ENCODE measurements around the gene KCNT1. TPM values are rescaled to one million over a fixed set of nuclear protein-coding genes. Genes with fewer than 3 reads are reported as not detected.

The KCNT1 gene
- total RNA-seq, 1 experiment from 2014 or later: 0.68 TPM

DNA sequence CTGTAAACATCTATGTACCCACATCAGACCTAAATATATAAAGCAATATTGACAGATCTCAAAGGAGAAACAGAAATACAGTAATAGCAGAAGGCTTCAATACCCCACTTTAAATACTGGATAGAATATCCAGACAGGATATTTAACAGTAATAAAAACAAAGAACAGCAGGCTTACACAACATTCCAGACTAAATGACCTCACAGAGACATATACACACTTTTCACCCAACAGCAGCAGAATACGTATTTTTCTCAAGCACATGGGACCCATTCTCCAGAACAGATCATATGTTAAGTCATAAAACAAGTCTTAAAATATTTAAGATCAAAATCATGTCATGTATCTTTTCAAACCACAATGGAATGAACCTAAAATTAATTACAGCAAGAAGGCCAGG, 128.5 kb downstream of the KCNT1 start:
- Histone ChIP-seq H2BK20ac (ENCODE audit: low read depth, low read length, poor library complexity, severe bottlenecking) (no peak overlapping the region), H3K18ac (ENCODE audit: insufficient read length, low read depth, low read length) (no peak overlapping the region), H3K27ac (ENCODE audit: insufficient read length, low read depth, low read length) (no peak overlapping the region), H2BK120ac (ENCODE audit: low read depth, low read length, poor library complexity, severe bottlenecking) (no peak overlapping the region), H3K27me3 (ENCODE audit: insufficient read depth, low read length) (no peaks in the 10 kb centered on the region), H2BK15ac (ENCODE audit: low read depth, low read length) (no peak overlapping the region), H3K14ac (ENCODE audit: insufficient read depth, low read length) (no peak overlapping the region), H4K8ac (replicated peaks; ENCODE audit: insufficient read length, low read depth, low read length) (no peak overlapping the region), H2AFZ (ENCODE audit: low read length) (no peak overlapping the region), H3K79me2 (ENCODE audit: insufficient read depth, low read length) (peaks cover 2% of the 10 kb centered on the region; the same call in 1 of the 2 replicates), H4K91ac (ENCODE audit: insufficient read length, low read depth, low read length) (no peak overlapping the region), H3K56ac (ENCODE audit: insufficient read length, low read depth, low read length) (no peak overlapping the region), H2BK12ac (ENCODE audit: insufficient read length, low read depth, low read length) (no peak overlapping the region), H3K4ac (ENCODE audit: low read depth, low read length) (no peak overlapping the region), H2BK5ac (ENCODE audit: insufficient read length, low read length) (no peak overlapping the region), H4K20me1 (ENCODE audit: control insufficient read depth, insufficient read depth, insufficient read length) (peaks cover 2% of the 10 kb centered on the region), H3K4me2 (ENCODE audit: insufficient read depth, insufficient read length, low read length) (no peak overlapping the region), H3K9ac (ENCODE audit: extremely low read depth, insufficient read length, low read length) (no peak overlapping the region), H3K9me3 (ENCODE audit: control insufficient read depth, low read depth, low read length) (no peaks in the 10 kb centered on the region), H2AK5ac (ENCODE audit: insufficient read length, low read length) (no peak overlapping the region), H3T11ph (ENCODE audit: low read length) (no peak overlapping the region), H3K79me1 (ENCODE audit: insufficient read depth, low read depth, low read length, poor library complexity, severe bottlenecking) (no peaks in the 10 kb centered on the region), H3K23me2 (ENCODE audit: insufficient read length, low read depth, low read length, poor library complexity, severe bottlenecking) (no peaks in the 10 kb centered on the region), H4K5ac (ENCODE audit: insufficient read length, low read depth, low read length) (no peak overlapping the region), H3K23ac (ENCODE audit: insufficient read length, low read depth, low read length) (no peak overlapping the region), H3K4me1 (ENCODE audit: insufficient read depth, low read length) (no peaks in the 10 kb centered on the region)
- Mint-ChIP-seq H3K27ac (peak overlapping the region in 1 of 3 experiments; percentile 48; a peak in 2 of 7 replicates), H3K27me3 (ENCODE audit: low read depth) (no peaks in the 10 kb centered on the region), H3K4me3 (no peak overlapping the region), H3K36me3 (ENCODE audit: insufficient read depth in 1 of 3, low read depth in 3 of 3) (peaks cover 12 to 26% (median 20%) of the 10 kb centered on the region in 3 experiments; a peak in 6 of 7 replicates), H3K9me3 (no peaks in the 10 kb centered on the region), H3K4me1 (peaks cover 6% of the 10 kb centered on the region in 2 experiments)
- WGBS (ENCODE audit: extremely low coverage, insufficient read length, low lambda C conversion rate): no CpG with 5 or more reads among the region's 1 CpG
- TF ChIP-seq, protein P1, sequence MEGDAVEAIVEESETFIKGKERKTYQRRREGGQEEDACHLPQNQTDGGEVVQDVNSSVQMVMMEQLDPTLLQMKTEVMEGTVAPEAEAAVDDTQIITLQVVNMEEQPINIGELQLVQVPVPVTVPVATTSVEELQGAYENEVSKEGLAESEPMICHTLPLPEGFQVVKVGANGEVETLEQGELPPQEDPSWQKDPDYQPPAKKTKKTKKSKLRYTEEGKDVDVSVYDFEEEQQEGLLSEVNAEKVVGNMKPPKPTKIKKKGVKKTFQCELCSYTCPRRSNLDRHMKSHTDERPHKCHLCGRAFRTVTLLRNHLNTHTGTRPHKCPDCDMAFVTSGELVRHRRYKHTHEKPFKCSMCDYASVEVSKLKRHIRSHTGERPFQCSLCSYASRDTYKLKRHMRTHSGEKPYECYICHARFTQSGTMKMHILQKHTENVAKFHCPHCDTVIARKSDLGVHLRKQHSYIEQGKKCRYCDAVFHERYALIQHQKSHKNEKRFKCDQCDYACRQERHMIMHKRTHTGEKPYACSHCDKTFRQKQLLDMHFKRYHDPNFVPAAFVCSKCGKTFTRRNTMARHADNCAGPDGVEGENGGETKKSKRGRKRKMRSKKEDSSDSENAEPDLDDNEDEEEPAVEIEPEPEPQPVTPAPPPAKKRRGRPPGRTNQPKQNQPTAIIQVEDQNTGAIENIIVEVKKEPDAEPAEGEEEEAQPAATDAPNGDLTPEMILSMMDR (conservative IDR thresholded peaks at IDR 0.05): no peak
- no peak for DNase-seq
